ENCODE data around the gene PHKG2. TPM values are rescaled to one million over a fixed set of nuclear protein-coding genes. Genes with fewer than 3 reads are reported as not detected.
"Not testable (repeated sequence)": the region's sequence is repeated elsewhere in the genome, so short reads cannot be mapped to it uniquely, and the experiment has no call there.

PHKG2 gene
- polyA plus RNA-seq, 1 experiment, result 21.7 TPM

- Histone ChIP-seq H3K27me3 (ENCODE audit: control insufficient read depth, insufficient read depth, low read length) (no peaks in the 10 kb centered on the region), H3K9me3 (ENCODE audit: control insufficient read depth, insufficient read depth, low read length) (no peaks in the 10 kb centered on the region; the same call in 1 of the 2 replicates), H3K27ac (ENCODE audit: low read depth, low read length) (no peak overlapping the region), H3K4me3 (ENCODE audit: low read depth, low read length) (no peak overlapping the region)
- no peak for DNase-seq (ENCODE audit: low read depth, low spot score)
- TF ChIP-seq, protein P1, sequence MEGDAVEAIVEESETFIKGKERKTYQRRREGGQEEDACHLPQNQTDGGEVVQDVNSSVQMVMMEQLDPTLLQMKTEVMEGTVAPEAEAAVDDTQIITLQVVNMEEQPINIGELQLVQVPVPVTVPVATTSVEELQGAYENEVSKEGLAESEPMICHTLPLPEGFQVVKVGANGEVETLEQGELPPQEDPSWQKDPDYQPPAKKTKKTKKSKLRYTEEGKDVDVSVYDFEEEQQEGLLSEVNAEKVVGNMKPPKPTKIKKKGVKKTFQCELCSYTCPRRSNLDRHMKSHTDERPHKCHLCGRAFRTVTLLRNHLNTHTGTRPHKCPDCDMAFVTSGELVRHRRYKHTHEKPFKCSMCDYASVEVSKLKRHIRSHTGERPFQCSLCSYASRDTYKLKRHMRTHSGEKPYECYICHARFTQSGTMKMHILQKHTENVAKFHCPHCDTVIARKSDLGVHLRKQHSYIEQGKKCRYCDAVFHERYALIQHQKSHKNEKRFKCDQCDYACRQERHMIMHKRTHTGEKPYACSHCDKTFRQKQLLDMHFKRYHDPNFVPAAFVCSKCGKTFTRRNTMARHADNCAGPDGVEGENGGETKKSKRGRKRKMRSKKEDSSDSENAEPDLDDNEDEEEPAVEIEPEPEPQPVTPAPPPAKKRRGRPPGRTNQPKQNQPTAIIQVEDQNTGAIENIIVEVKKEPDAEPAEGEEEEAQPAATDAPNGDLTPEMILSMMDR (IDR thresholded peaks at IDR 0.05; ENCODE audit: low read depth, low read length), result no peak
- ChIA-PET CTCF (no interaction called here), POLR2A (no interaction called here)
These were observed 47.3 kb upstream of the PHKG2 start for GRCh38 chr16:30700971-30701370.

DNA sequence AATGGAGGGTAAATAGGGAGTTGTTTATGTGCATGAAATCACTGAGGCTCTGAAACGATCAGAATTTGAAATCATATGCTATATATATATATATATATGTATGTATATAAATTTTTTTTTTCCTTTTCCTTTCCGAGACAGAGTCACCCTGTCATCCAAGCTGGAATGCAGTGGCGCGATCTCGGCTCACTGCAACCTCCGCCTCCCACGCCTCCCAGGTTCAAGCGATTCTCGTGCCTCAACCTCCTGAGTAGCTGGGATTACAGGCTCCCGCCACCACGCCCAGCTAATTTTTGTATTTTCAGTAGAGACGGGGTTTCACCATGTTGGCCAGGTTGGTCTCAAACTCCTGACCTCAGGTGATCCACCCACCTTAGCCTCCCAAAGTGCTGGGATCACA is 45.2 kb upstream of the PHKG2 start:
- ChIA-PET POLR2A (interaction anchor here (0.6 kb wide), 1 partner anchor 44 kb away, joined by 3 read pairs; no protein-coding TSS in a partner anchor), CTCF (interaction anchor here (1.3 kb wide), 1 partner anchor 9 kb away, joined by 4 read pairs; no protein-coding TSS in a partner anchor)
- not testable (repeated sequence) for H3K27ac ChIP-seq (ENCODE audit: low read depth, low read length); H3K9me3 ChIP-seq (ENCODE audit: control insufficient read depth, insufficient read depth, low read length); H3K4me3 ChIP-seq (ENCODE audit: low read depth, low read length); H3K27me3 ChIP-seq (ENCODE audit: control insufficient read depth, insufficient read depth, low read length); DNase-seq (ENCODE audit: low read depth, low spot score)

GRCh38 chr16:30703971-30704370 is 44.3 kb upstream of the PHKG2 start:
- no peaks in the 10 kb centered on the region for H3K9me3 ChIP-seq (ENCODE audit: control insufficient read depth, insufficient read depth, low read length)
- POLR2A ChIA-PET, result no interaction called here
- CTCF ChIA-PET, result interaction anchor here (1.3 kb wide), 1 partner anchor 10 kb away, joined by 4 read pairs; no protein-coding TSS in a partner anchor

DNA sequence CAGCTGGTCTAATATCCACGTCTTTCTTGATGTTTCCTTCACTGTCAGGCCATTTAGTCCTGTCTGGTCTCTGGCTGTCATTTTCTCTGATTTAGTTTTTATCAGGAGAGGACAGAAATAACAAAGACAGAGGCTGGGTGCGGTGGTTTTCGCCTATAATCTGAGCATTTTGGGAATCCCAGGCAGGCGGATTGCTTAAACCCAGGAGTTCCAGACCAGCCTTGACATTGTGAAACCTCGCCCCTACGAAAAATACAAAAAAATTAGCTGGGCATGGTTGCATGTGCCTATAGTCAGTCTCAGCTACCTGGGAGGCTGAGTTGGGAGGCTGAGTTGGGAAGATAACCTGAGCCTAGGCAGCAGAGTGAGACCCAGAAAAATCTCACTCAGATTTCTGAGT is 42.2 kb upstream of the PHKG2 start:
- Histone ChIP-seq H3K4me3 (ENCODE audit: low read depth, low read length) (no peak overlapping the region), H3K27me3 (ENCODE audit: control insufficient read depth, insufficient read depth, low read length) (no peaks in the 10 kb centered on the region), H3K9me3 (ENCODE audit: control insufficient read depth, insufficient read depth, low read length) (no peaks in the 10 kb centered on the region), H3K27ac (ENCODE audit: low read depth, low read length) (no peak overlapping the region)
- POLR2A ChIA-PET, result no interaction called here
- CTCF ChIA-PET, result interaction anchor here (1.1 kb wide), 1 partner anchor 12 kb away, joined by 4 read pairs; no protein-coding TSS in a partner anchor
- no peak for DNase-seq (ENCODE audit: low read depth, low spot score)
- TF ChIP-seq, protein P1 (IDR thresholded peaks at IDR 0.05; ENCODE audit: low read depth, low read length), result no peak

More at GRCh38 chr16:30703971-30704370, 44.3 kb upstream of the PHKG2 start:
- no peaks in the 10 kb centered on the region for H3K27me3 ChIP-seq (ENCODE audit: control insufficient read depth, insufficient read depth, low read length)
- TF ChIP-seq, protein P1 (IDR thresholded peaks at IDR 0.05; ENCODE audit: low read depth, low read length), result no peak
- H3K4me3 ChIP-seq (ENCODE audit: low read depth, low read length), result no peak overlapping the region
- no peak for DNase-seq (ENCODE audit: low read depth, low spot score)
- no peak overlapping the region for H3K27ac ChIP-seq (ENCODE audit: low read depth, low read length)

GRCh38 chr16:30710971-30711370 is 37.3 kb upstream of the PHKG2 start:
- no peak overlapping the region for H3K4me3 ChIP-seq (ENCODE audit: low read depth, low read length)
- no peaks in the 10 kb centered on the region for H3K9me3 ChIP-seq (ENCODE audit: control insufficient read depth, insufficient read depth, low read length)
- TF ChIP-seq, protein P1 (IDR thresholded peaks at IDR 0.05; ENCODE audit: low read depth, low read length), result no peak
- POLR2A ChIA-PET, result no interaction called here
- no peaks in the 10 kb centered on the region for H3K27me3 ChIP-seq (ENCODE audit: control insufficient read depth, insufficient read depth, low read length)
- DNase-seq (ENCODE audit: low read depth, low spot score), result no peak
- no peak overlapping the region for H3K27ac ChIP-seq (ENCODE audit: low read depth, low read length)
- CTCF ChIA-PET, result interaction anchor here (1.1 kb wide), 1 partner anchor 37 kb away, joined by 3 read pairs; no protein-coding TSS in a partner anchor
